Cardiac muscle cell (in vitro differentiated cells and primary cell): ENCODE measurements around the gene PRRC2B. TPM values are rescaled to one million over a fixed set of nuclear protein-coding genes. Genes with fewer than 3 reads are reported as not detected.
A peak's percentile ranks its signal among the peaks of the same experiment; 100 is the strongest.

Experiments
- DNase-seq, 2 donors: peaks; one replicate each; pipeline versions ENCODE4 v3.0.0 to v3.0.0-alpha.2; 2010 to 2017; ENCODE audit warnings: low read depth in 1 of 2, low spot score in 1 of 2
- H3K27ac ChIP-seq: fragments of 200-600 bp; sonication (generic); 2 replicates; pipeline ENCODE4 v1.5.1; 2016
- H3K27me3 ChIP-seq: fragments of 200-600 bp; sonication (generic); 2 replicates; pipeline ENCODE4 v1.6.0; 2016; ENCODE audit warnings: control low read depth
- H3K36me3 ChIP-seq: fragments of 200-600 bp; sonication (generic); 2 replicates; pipeline ENCODE4 v1.5.1; 2016; ENCODE audit warnings: control low read depth
- H3K4me1 ChIP-seq: fragments of 200-600 bp; sonication (generic); 2 replicates; pipeline ENCODE4 v1.8.1; 2017; ENCODE audit warnings: low read depth, mild to moderate bottlenecking, mixed run types
- H3K4me3 ChIP-seq: fragments of 200-600 bp; sonication (generic); 2 replicates; pipeline ENCODE4 v1.5.1; 2016; ENCODE audit warnings: mild to moderate bottlenecking
- H3K9me3 ChIP-seq: fragments of 200-600 bp; sonication (generic); 2 replicates; pipeline ENCODE4 v1.5.1; 2017; ENCODE audit warnings: low read depth, mild to moderate bottlenecking, control low read depth
- CTCF ChIP-seq: IDR thresholded peaks from 2 replicates; pipeline ENCODE4 v1.5.1; 2012; ENCODE audit warnings: low read depth, mild to moderate bottlenecking, low read length
- polyA plus RNA-seq: library from polyadenylated mRNA; unstranded; fragments of >200 nt; fragmentation: Nextera tagmentation; extraction: Ambion mirVana; gene quantifications from 2 replicates; pipeline ENCODE4 v1.2.1, GENCODE V29; 2016
- total RNA-seq: library from RNA; depleted of rRNA; stranded (reverse); fragments of >200 nt; gene quantifications from 2 replicates; pipeline ENCODE4 v1.2.3, GENCODE V29; 2016

PRRC2B gene
- total and polyA plus RNA-seq, 2 experiments from 2014 or later, result 71.1 to 259 TPM

GRCh38 chr9:131423171-131423581 is 29.3 kb downstream of the PRRC2B start:
- no peaks in the 10 kb centered on the region for H3K9me3 ChIP-seq
- no peak for TF ChIP-seq CTCF
- H3K27me3 ChIP-seq, result no peaks in the 10 kb centered on the region
- no peaks in the 10 kb centered on the region for H3K36me3 ChIP-seq
- H3K4me1 ChIP-seq, result peaks cover 40% of the 10 kb centered on the region
- H3K27ac ChIP-seq, result peak overlapping the region; percentile 55
- DNase-seq, result peak in 1 of 2 donors; percentile 79
- H3K4me3 ChIP-seq, result no peak overlapping the region

GRCh38 chr9:131426545-131426944 is 32.7 kb downstream of the PRRC2B start:
- TF ChIP-seq CTCF, result no peak
- H3K36me3 ChIP-seq, result no peaks in the 10 kb centered on the region
- no peak for DNase-seq
- H3K4me3 ChIP-seq, result no peak overlapping the region
- H3K27ac ChIP-seq, result no peak overlapping the region
- no peaks in the 10 kb centered on the region for H3K9me3 ChIP-seq
- H3K4me1 ChIP-seq, result peaks cover 19% of the 10 kb centered on the region
- H3K27me3 ChIP-seq, result no peaks in the 10 kb centered on the region

GRCh38 chr9:131429121-131430012 is 35.5 kb downstream of the PRRC2B start:
- no peaks in the 10 kb centered on the region for H3K9me3 ChIP-seq
- no peak for DNase-seq
- H3K27me3 ChIP-seq, result no peaks in the 10 kb centered on the region
- no peak overlapping the region for H3K4me3 ChIP-seq
- H3K4me1 ChIP-seq, result peaks cover 6% of the 10 kb centered on the region
- H3K36me3 ChIP-seq, result peaks cover 23% of the 10 kb centered on the region
- TF ChIP-seq CTCF, result no peak
- peak overlapping the region; percentile 72 for H3K27ac ChIP-seq

- DNase-seq, result no peak
- H3K9me3 ChIP-seq, result no peaks in the 10 kb centered on the region
- peaks cover 6% of the 10 kb centered on the region for H3K4me1 ChIP-seq
- peaks cover 45% of the 10 kb centered on the region for H3K36me3 ChIP-seq
- H3K27ac ChIP-seq, result no peak overlapping the region
- TF ChIP-seq CTCF, result no peak
- no peak overlapping the region for H3K4me3 ChIP-seq
- H3K27me3 ChIP-seq, result no peaks in the 10 kb centered on the region
Observed at GRCh38 chr9:131432050-131432449, 38.2 kb downstream of the PRRC2B start.

GRCh38 chr9:131432597-131433301 is 38.9 kb downstream of the PRRC2B start:
- Histone ChIP-seq H3K9me3 (no peaks in the 10 kb centered on the region), H3K4me3 (no peak overlapping the region), H3K4me1 (peaks cover 6% of the 10 kb centered on the region), H3K36me3 (peaks cover 52% of the 10 kb centered on the region), H3K27me3 (no peaks in the 10 kb centered on the region), H3K27ac (peak overlapping the region; percentile 45)
- no peak for TF ChIP-seq CTCF
- DNase-seq, result peak in 1 of 2 donors; percentile 78
